Cardiac fibroblast (primary cell): ENCODE measurements around the gene ZBTB46.

ENCODE experiments used
- DNase-seq, 2 donors: peaks; one replicate each; pipeline versions ENCODE4 v3.0.0 to v3.0.0-alpha.2; 2010; ENCODE audit warnings: low read depth in 2 of 2
- H3K4me3 ChIP-seq, 2 donors: replicated peaks in 1 of 2; 1 replicate in 1 of 2; 2 replicates in 1 of 2; pipeline ENCODE4 v1.5.1; 2011; ENCODE audit warnings: low read depth in 2 of 2, low read length in 2 of 2, mild to moderate bottlenecking in 2 of 2, moderate library complexity in 1 of 2
- TF ChIP-seq, protein P1 (sequence below): IDR thresholded peaks from one replicate; pipeline ENCODE4 v1.5.1; 2011; ENCODE audit warnings: low read depth, mild to moderate bottlenecking, low read length, inconsistent platforms

ZBTB46 gene

DNA sequence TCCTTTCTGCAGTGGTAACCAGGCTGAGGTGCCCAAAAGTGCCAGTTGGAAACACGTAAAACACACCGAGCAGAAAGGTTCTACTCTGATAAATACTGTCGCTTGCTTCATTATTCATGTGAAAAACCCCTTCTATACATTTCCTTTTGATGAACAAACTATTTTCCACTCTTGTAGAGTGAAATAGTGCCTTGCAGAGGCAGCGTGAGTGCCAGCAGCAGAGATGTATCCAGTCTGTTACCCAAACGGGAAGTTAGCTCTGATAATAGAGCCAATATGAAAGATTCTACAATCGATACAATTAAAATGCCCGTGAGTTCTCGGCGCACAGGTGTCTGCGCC, 1.5 kb downstream of the ZBTB46 start:
- TF ChIP-seq, protein P1, sequence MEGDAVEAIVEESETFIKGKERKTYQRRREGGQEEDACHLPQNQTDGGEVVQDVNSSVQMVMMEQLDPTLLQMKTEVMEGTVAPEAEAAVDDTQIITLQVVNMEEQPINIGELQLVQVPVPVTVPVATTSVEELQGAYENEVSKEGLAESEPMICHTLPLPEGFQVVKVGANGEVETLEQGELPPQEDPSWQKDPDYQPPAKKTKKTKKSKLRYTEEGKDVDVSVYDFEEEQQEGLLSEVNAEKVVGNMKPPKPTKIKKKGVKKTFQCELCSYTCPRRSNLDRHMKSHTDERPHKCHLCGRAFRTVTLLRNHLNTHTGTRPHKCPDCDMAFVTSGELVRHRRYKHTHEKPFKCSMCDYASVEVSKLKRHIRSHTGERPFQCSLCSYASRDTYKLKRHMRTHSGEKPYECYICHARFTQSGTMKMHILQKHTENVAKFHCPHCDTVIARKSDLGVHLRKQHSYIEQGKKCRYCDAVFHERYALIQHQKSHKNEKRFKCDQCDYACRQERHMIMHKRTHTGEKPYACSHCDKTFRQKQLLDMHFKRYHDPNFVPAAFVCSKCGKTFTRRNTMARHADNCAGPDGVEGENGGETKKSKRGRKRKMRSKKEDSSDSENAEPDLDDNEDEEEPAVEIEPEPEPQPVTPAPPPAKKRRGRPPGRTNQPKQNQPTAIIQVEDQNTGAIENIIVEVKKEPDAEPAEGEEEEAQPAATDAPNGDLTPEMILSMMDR, result no peak
- no peak for DNase-seq
- peak overlapping the region; percentile 46 to 58 for H3K4me3 ChIP-seq

DNA sequence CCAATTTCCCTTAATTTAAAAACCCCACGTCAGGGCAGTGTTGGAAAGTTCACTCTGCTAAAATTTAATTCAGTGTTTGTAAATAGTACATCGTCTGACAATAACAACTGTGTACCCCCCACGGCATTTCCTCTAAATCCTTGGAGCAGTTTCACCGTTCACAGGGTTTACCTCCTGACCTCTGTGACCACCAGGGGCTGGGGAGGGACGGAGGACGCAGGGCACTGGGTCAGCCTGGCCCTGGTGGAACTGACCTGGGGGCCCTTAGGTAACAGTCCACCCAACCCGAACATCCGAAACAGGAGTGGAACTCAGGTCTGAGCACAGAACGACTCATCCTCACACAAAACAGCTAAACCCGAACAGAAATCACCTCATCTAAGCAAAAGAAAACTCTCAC, 2.1 kb downstream of the ZBTB46 start:
- DNase-seq, result no peak
- H3K4me3 ChIP-seq, result no peak overlapping the region
- TF ChIP-seq, protein P1, result no peak

DNA sequence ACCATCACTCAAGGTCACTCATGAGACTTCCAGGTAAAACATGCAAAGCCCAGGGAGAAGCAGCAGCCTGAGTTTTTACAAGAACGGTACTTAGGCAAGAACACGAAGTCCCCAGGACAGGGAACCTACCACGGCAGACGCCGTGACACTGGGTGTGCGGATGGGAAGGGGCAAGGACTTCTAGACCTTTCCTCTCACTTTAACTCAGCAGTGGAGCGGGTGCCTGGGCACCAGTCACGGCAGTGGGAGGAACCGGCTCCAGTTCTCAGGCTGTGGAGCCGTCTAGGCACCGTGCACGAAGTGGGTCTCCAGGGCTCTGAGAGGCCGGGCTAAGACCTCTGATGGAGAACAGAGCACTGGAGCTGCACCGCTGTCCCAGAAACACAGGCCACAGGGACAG, 2.5 kb downstream of the ZBTB46 start:
- TF ChIP-seq, protein P1, result no peak
- DNase-seq, result no peak
- no peak overlapping the region for H3K4me3 ChIP-seq

DNA sequence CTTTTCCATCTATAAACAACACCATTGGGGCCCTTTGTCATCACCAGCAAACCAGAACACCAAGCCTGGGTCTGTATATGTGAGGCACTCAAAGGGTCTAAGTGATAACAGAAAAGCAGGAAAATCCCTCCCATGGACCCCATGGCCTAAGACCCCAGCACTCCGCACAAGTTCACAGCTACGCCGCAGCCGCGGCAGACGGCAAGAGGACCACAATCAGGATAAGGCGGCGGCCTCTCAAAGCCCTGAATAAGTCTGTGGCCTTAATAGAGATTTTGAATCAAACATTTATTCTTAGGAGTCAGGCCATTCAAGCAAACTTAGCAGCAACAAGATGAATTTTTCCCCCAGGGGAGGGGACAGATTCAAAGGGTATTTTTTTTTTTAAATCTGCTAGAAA, 2.9 kb downstream of the ZBTB46 start:
- H3K4me3 ChIP-seq, result no peak overlapping the region
- DNase-seq, result no peak
- TF ChIP-seq, protein P1, result no peak

DNA sequence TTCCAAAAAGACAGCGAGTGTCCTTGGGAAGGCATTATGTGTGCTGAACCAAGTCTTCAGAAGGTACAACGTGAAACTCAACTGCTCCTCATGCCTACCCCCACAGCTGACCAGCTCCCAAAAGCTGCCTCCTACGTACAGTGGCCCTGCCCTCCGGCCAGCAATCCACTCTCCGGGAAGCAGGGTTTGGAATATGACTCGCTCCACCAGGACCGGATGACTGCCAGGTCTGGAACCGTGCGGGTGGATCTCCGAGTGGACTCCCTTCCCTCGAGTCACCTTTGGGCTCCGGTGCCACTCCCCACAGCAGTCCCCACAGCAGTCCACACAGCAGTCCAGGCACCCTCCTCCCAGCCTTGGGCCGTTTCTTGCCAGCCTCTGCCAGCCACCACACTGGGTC, 4.3 kb downstream of the ZBTB46 start:
- DNase-seq, result no peak
- H3K4me3 ChIP-seq, result no peak overlapping the region
- TF ChIP-seq, protein P1, result no peak

DNA sequence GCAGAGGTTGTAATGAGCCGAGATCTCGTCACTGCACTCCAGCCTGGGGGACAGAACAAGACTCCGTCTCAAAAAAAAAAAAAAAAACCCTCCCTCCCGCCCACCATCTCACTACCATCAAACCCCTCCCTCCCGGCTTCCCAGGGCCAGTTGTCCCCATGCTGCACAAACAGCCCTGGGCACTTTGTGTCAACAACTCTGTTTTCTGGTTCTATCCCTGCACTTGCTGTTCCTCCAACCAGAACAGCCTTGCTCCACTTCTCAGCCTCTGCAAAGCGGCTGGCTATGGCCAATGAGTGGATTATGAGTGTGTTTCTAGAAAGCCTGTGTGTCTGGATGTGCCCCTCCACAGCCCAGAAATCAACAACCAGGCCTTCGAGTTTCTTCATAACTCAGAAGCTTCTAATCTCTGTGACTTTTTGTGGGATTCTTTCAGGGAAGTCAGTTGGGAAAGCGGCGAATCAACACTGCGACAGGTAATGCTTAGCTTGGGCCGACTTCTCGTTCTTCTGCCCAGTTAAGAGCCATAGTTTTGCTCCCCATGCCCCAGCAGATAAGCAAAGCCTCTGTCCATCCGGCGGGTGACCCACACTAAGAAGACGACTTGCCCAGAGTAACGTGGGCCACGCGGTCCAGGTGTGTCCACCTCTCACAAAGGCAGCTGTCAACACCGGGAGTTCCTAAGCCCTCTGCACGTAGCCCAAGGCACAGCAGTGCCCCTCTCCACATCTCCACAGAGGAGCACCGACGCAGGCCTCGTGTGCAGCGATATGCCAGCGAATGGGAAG, 5.5 kb downstream of the ZBTB46 start:
- TF ChIP-seq, protein P1, result no peak
- no peak for DNase-seq

More for the DNA sequence above, 5.5 kb downstream of the ZBTB46 start:
- no peak overlapping the region for H3K4me3 ChIP-seq
